GM21360 (cell line): ENCODE results near the gene PCBP3.
"Not testable (repeated sequence)": the region's sequence is repeated elsewhere in the genome, so short reads cannot be mapped to it uniquely, and the experiment has no call there.

Experiments used
- ATAC-seq: cut with Tn5 transposase; IDR thresholded peaks from one replicate; pipeline ENCODE4 v1.9.1; 2021; ENCODE audit warnings: mild to moderate bottlenecking, moderate library complexity; ENCODE audit not compliant: unreplicated experiment

Gene PCBP3

DNA sequence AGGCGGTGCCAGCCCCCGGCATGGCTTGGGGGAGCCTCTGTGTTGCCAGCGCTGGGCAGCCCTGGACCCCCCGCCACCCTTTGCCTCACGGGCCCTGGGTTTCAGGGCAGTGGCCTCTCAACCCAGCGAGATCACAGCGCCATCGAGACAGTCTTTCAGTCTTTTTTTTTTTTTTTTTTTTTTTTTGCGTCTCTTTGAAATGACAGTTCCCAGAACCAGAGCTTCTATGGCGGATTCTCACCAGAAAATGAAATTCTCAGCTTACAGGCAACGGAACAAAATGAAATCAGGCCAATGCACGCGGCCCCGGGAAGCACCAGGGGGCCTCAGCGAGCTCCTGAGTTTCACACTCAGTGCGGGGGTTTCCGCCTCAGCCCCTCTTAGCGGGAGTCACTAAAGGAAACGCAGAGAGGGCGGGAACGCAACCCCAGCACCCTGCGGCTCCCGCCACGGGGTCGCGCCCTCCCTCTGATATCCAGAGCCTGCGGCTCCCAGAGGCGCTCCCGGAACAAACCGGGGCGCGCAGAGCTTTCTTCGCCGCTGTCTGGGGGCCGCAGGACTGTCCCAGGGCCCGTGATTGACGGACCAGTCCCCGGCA lies 330.0 kb downstream of the PCBP3 start:
- ATAC-seq = no peak

GRCh38 chr21:45974073-45975019 lies 330.8 kb downstream of the PCBP3 start:
- no peak for ATAC-seq

DNA sequence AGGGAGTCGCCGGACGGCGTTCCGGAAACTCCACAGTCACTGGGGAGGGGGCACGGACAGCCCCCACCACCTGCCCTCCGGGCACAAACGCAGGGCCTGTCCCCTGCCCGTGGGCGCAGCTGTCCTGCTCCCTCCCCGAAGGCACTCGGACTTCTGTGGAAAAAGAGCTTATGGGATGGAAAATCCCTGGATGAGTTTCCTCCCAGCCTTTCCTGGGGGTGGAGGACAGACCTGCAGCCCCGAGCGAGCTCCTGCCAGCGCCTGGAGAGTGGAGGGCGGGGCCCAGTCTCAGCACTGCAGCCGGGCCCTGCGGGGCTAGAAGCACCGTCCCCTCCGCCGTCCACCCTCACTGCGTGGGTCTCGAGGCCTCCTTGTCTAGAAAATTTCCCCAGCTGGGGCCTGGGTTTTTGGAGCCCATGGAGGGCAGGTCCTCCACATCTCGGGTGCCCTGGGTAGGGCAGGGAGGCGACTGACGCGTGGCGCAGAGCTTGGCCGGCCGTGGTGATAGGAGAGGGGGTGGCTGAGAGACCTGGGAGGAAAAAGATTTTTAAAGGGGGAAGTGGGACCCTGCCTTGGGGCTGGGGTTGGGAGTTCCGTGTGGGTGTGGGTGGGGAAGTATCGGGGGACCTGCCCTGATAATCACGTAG lies 331.6 kb downstream of the PCBP3 start:
- no peak for ATAC-seq

GRCh38 chr21:45975667-45976409 lies 332.3 kb downstream of the PCBP3 start:
- ATAC-seq = not testable (repeated sequence)

GRCh38 chr21:45976701-45977311 lies 333.3 kb downstream of the PCBP3 start:
- no peak for ATAC-seq

- no peak for ATAC-seq
Observed at GRCh38 chr21:45977396-45977795, 333.9 kb downstream of the PCBP3 start.

- ATAC-seq = no peak
Observed at GRCh38 chr21:45979141-45979631, 335.7 kb downstream of the PCBP3 start.

GRCh38 chr21:45979651-45980050 lies 336.1 kb downstream of the PCBP3 start:
- no peak for ATAC-seq

GRCh38 chr21:45980271-45980670 lies 336.7 kb downstream of the PCBP3 start:
- ATAC-seq = no peak

- no peak for ATAC-seq
Observed at GRCh38 chr21:45980697-45981096, 337.2 kb downstream of the PCBP3 start.

DNA sequence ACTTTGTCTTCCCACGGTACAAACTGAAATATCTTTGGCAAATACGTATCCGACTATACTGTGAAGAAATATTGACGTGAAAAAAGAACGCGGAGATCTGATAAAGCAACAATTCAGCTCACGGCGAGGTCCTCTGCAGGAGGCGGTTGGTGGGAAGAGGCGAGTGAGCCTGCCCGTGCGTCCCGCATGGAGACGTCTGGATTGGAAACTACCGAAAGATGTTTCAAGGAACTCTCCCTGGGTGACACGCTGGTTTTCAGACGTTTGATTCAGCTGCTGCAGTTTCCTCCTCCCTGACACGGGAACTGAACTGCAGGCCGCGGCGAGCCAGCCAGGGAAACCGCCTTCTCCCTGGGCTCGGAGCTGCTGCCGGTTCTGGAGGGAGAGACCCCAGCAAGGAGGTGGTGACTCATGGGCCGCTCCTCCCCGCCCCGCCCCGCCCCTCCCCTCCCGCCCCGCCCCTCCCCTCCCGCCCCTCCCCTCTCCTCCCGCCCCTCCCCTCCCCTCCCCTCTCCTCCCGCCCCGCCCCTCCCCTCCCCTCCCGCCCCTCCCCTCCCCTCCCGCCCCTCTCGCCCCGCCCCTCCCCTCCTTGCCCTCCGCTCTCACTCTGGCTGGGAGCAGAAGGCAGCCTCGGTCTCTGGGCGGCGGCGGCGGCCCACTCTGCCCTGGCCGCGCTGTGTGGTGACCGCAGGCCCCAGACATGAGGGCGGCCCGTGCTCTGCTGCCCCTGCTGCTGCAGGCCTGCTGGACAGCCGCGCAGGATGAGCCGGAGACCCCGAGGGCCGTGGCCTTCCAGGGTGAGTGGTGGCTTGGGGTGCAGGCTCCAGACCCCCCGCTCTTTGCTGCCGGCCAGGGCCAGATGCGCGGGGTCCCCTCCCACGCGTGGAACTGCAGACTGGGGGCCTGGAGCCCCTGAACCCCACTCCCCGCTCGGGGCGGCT lies 337.9 kb downstream of the PCBP3 start, which contains the start of gene COL6A1:
Gene COL6A1 (plus strand): TSS at position 620 of the 941 bp plus-strand sequence. CDS start 81 bp downstream, at position 701.
- no peak for ATAC-seq

DNA sequence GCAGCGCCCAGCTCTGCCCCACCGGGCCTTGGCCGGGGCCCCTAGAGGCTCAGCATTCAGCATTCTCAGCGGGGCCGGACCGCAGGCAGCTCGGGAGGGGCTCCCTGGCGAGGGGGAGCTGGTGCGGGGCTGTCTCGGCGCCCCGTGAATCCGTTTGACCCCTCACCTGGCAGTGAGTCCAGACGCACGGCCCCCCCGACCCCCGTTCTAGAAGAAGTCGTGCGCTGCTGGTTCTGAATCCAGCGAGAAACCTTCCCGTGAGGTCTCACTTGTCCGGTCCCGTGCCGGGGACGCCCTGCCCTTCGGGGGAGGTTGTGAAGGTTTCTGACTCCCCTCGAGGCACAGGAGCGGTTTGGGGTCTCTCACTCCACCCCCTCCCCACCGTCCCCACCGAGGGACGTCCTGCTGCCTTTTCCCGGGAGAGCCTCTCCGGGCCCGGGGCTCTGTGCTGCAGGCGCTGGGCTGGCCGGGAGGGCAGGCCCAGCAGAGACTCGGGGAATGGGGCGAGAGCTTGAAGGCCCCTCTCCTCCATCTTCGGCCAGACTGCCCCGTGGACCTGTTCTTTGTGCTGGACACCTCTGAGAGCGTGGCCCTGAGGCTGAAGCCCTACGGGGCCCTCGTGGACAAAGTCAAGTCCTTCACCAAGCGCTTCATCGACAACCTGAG lies 338.7 kb downstream of the PCBP3 start:
- no peak for ATAC-seq

DNA sequence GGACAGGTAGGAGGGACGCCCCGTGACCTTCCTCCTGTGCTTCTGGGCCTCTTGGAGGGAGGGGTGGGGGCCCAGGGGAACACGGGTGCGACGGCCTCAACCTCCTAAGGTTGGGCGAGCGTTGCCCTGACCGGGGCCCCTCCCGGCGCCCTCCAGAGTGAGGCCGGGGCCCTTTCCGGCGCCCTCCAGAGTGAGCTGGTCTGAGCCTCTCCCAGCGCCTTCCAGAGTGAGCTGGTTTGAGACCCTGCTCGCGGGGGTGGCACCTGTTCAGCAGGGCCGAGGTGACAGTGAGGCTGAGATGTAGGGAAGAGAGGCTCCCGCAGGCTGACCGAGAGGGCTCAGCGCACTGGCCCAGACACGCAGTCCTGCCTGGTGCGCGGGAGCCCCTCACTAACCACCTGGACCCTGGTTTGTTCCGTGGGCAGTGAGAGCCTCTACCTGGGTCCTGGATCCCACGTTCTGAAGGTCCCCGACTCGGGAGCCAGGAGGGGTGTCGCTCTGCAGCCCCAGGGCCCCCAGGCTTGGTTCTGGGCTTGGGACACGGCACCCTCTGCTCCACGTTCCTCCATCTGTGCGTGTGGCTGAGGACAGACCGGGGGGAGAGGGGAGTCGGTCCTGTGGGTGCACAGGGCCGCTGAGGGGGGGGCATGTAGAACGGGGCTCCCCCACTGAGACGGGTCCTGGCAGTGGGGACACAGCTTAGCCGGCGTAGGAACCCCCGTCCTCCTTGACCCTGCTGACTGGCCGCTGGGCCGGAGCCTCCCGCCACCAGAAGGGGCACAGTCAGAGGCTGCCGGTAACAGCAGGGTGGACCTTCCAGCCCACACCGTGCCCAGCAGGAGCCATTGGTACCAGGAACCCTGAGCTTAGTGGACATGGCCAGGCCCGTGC lies 339.5 kb downstream of the PCBP3 start:
- ATAC-seq = no peak

GRCh38 chr21:45983649-45983965 lies 340.1 kb downstream of the PCBP3 start:
- ATAC-seq = no peak

DNA sequence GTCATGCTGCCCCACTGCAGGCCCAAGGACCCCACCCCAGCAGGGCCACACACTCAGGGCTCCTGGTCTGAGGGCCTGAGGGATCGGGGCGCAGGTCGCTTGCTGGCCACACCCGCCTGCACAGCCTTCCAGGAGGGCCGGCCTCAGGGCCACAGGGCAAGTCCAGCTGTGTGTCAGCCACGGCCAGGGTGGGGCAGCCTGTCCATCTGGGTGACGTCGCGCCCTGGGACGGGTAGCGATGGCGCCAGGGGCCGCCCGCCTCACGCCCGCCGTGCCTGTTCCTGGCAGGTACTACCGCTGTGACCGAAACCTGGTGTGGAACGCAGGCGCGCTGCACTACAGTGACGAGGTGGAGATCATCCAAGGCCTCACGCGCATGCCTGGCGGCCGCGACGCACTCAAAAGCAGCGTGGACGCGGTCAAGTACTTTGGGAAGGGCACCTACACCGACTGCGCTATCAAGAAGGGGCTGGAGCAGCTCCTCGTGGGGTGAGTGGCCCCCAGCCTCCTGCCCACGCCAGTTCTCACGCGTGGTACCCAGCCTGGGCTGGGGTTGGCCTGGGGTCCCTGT lies 340.5 kb downstream of the PCBP3 start:
- no peak for ATAC-seq

DNA sequence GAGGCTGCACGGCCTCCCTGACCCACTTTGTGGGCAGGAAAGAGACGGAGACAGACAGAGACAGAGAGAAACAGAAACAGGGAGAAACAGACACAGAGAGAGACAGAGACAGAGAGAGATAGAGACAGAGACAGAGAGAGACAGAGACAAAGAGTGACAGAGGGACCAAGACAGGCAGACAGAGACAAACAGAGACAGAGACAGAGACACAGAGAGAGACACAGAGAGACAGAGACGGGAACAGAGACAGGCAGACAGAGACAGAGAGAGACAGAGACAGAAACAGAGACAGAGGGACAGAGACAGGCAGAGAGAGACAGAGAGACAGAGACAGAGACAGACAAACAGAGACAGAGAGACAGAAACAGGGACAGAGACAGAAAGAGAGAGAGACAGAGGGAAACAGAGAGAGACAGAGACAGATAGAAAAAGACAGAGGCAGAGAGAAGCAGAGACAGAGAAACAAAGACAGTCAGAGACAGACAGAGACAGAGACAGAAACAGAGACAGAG lies 341.1 kb downstream of the PCBP3 start:
- ATAC-seq = no peak
